Measurements from ENCODE around the gene NF1. TPM values are rescaled to one million over a fixed set of nuclear protein-coding genes. Genes with fewer than 3 reads are reported as not detected.

Gene NF1
- total RNA-seq, 1 experiment from 2014 or later = 35.4 TPM

DNA sequence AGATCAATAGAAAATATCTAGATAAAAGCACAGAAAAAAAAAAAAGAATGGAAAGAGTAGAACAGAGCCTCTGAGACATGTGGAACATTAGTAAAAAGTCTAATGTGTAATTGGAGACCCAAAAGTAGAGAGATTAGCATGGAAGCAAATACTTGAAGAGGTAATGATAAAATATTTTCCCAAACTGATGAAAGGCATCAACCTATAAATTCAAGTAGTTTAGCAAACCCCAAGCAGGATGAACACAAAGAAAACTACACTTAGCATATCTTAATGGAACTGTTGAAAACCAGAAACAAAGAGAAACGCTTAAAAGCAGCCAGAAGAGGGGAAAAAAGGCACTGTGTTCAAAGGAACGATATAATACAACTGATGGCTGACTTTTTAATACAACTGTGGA lies 16.4 kb downstream of the NF1 start (continued):
- TF ChIP-seq, protein P1, sequence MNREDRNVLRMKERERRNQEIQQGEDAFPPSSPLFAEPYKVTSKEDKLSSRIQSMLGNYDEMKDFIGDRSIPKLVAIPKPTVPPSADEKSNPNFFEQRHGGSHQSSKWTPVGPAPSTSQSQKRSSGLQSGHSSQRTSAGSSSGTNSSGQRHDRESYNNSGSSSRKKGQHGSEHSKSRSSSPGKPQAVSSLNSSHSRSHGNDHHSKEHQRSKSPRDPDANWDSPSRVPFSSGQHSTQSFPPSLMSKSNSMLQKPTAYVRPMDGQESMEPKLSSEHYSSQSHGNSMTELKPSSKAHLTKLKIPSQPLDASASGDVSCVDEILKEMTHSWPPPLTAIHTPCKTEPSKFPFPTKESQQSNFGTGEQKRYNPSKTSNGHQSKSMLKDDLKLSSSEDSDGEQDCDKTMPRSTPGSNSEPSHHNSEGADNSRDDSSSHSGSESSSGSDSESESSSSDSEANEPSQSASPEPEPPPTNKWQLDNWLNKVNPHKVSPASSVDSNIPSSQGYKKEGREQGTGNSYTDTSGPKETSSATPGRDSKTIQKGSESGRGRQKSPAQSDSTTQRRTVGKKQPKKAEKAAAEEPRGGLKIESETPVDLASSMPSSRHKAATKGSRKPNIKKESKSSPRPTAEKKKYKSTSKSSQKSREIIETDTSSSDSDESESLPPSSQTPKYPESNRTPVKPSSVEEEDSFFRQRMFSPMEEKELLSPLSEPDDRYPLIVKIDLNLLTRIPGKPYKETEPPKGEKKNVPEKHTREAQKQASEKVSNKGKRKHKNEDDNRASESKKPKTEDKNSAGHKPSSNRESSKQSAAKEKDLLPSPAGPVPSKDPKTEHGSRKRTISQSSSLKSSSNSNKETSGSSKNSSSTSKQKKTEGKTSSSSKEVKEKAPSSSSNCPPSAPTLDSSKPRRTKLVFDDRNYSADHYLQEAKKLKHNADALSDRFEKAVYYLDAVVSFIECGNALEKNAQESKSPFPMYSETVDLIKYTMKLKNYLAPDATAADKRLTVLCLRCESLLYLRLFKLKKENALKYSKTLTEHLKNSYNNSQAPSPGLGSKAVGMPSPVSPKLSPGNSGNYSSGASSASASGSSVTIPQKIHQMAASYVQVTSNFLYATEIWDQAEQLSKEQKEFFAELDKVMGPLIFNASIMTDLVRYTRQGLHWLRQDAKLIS (CRISPR knock-in tag; IDR thresholded peaks at IDR 0.05; ENCODE audit: borderline replicate concordance) = no peak
- TF ChIP-seq, protein P2, sequence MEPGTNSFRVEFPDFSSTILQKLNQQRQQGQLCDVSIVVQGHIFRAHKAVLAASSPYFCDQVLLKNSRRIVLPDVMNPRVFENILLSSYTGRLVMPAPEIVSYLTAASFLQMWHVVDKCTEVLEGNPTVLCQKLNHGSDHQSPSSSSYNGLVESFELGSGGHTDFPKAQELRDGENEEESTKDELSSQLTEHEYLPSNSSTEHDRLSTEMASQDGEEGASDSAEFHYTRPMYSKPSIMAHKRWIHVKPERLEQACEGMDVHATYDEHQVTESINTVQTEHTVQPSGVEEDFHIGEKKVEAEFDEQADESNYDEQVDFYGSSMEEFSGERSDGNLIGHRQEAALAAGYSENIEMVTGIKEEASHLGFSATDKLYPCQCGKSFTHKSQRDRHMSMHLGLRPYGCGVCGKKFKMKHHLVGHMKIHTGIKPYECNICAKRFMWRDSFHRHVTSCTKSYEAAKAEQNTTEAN (CRISPR knock-in tag; IDR thresholded peaks at IDR 0.05) = no peak
- TF ChIP-seq NR3C1 (CRISPR knock-in tag; conservative IDR thresholded peaks at IDR 0.05; ENCODE audit: low read depth) = no peak
- TF ChIP-seq ZNF263 (CRISPR knock-in tag; IDR thresholded peaks at IDR 0.05; ENCODE audit: low read depth) = no peak
- TF ChIP-seq ZNF121 (CRISPR knock-in tag; IDR thresholded peaks at IDR 0.05) = no peak
- no peak for TF ChIP-seq TP53 (CRISPR knock-in tag; IDR thresholded peaks at IDR 0.05)
- TF ChIP-seq SP1 (CRISPR knock-in tag; conservative IDR thresholded peaks at IDR 0.05) = no peak

DNA sequence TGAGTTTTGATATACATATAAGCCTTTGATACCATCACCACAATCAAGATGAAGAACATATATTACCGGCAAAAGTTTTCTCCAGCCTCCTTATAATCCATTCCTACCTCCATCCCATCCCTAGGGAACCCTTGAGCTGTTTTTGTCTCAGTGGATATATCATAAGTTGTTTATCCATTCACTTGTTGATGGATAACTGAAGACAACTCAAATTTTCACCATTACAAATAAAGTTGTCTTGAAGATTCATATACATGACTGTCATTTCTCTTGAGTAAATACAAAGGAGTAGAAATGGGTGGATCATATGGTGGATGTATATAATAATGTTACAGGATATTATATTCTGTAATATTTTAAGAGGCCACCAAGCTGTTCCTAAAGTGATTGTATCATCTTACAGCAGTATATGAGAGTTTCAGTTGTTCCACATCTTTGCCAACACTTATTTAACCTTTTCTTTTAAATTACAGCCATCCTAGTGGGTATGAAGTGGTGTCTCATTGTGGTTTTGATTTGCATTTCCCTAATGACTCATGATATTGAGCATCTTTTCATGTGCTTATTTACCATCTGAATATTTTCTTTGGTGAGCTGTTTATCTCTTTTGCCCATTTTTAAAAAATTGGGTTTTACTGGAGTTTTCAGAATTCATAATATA lies 17.4 kb downstream of the NF1 start:
- H3K27ac Mint-ChIP-seq = no peak overlapping the region
- H3K9me3 Mint-ChIP-seq = no peaks in the 10 kb centered on the region
- H3K4me1 Mint-ChIP-seq = peaks cover 33% of the 10 kb centered on the region
- DNase-seq (ENCODE audit: low spot score) (no peak), ATAC-seq (no peak)
- H3K27me3 Mint-ChIP-seq (ENCODE audit: low read depth) = no peaks in the 10 kb centered on the region
- H3K36me3 Mint-ChIP-seq = peaks cover 2% of the 10 kb centered on the region; the same call in 1 of the 2 replicates
- TF ChIP-seq, protein P3, sequence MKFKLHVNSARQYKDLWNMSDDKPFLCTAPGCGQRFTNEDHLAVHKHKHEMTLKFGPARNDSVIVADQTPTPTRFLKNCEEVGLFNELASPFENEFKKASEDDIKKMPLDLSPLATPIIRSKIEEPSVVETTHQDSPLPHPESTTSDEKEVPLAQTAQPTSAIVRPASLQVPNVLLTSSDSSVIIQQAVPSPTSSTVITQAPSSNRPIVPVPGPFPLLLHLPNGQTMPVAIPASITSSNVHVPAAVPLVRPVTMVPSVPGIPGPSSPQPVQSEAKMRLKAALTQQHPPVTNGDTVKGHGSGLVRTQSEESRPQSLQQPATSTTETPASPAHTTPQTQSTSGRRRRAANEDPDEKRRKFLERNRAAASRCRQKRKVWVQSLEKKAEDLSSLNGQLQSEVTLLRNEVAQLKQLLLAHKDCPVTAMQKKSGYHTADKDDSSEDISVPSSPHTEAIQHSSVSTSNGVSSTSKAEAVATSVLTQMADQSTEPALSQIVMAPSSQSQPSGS (CRISPR knock-in tag; IDR thresholded peaks at IDR 0.05; ENCODE audit: borderline replicate concordance, low read depth) = no peak
- TF ChIP-seq ELF4 (CRISPR knock-in tag; IDR thresholded peaks at IDR 0.05; ENCODE audit: low read depth) (no peak), FOXJ3 (CRISPR knock-in tag; IDR thresholded peaks at IDR 0.05; ENCODE audit: borderline replicate concordance) (no peak), NR3C1 (CRISPR knock-in tag; conservative IDR thresholded peaks at IDR 0.05; ENCODE audit: low read depth) (no peak), ZNF396 (CRISPR knock-in tag; IDR thresholded peaks at IDR 0.05; ENCODE audit: borderline replicate concordance) (no peak), JAZF1 (CRISPR knock-in tag; IDR thresholded peaks at IDR 0.05) (no peak), JUN (CRISPR knock-in tag; IDR thresholded peaks at IDR 0.05) (no peak), ZNF138 (CRISPR knock-in tag; conservative IDR thresholded peaks at IDR 0.05) (no peak), CREM (CRISPR knock-in tag; IDR thresholded peaks at IDR 0.05) (no peak), ZNF416 (CRISPR knock-in tag; IDR thresholded peaks at IDR 0.05) (no peak), MXD4 (CRISPR knock-in tag; IDR thresholded peaks at IDR 0.05; ENCODE audit: borderline replicate concordance) (no peak), TEAD4 (CRISPR knock-in tag; IDR thresholded peaks at IDR 0.05) (no peak), SMAD4 (CRISPR knock-in tag; IDR thresholded peaks at IDR 0.05) (no peak)
- TF ChIP-seq, protein P4, sequence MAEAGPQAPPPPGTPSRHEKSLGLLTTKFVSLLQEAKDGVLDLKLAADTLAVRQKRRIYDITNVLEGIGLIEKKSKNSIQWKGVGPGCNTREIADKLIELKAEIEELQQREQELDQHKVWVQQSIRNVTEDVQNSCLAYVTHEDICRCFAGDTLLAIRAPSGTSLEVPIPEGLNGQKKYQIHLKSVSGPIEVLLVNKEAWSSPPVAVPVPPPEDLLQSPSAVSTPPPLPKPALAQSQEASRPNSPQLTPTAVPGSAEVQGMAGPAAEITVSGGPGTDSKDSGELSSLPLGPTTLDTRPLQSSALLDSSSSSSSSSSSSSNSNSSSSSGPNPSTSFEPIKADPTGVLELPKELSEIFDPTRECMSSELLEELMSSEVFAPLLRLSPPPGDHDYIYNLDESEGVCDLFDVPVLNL (CRISPR knock-in tag; IDR thresholded peaks at IDR 0.05; ENCODE audit: borderline replicate concordance, low read depth) = no peak
- TF ChIP-seq, protein P5, sequence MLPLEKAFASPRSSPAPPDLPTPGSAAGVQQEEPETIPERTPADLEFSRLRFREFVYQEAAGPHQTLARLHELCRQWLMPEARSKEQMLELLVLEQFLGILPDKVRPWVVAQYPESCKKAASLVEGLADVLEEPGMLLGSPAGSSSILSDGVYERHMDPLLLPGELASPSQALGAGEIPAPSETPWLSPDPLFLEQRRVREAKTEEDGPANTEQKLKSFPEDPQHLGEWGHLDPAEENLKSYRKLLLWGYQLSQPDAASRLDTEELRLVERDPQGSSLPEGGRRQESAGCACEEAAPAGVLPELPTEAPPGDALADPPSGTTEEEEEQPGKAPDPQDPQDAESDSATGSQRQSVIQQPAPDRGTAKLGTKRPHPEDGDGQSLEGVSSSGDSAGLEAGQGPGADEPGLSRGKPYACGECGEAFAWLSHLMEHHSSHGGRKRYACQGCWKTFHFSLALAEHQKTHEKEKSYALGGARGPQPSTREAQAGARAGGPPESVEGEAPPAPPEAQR (CRISPR knock-in tag; IDR thresholded peaks at IDR 0.05) = no peak
- TF ChIP-seq, protein P2 (CRISPR knock-in tag; IDR thresholded peaks at IDR 0.05) = no peak
- TF ChIP-seq, protein P6, sequence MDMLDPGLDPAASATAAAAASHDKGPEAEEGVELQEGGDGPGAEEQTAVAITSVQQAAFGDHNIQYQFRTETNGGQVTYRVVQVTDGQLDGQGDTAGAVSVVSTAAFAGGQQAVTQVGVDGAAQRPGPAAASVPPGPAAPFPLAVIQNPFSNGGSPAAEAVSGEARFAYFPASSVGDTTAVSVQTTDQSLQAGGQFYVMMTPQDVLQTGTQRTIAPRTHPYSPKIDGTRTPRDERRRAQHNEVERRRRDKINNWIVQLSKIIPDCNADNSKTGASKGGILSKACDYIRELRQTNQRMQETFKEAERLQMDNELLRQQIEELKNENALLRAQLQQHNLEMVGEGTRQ (CRISPR knock-in tag; IDR thresholded peaks at IDR 0.05) = no peak
- H3K4me3 Mint-ChIP-seq = no peak overlapping the region
- ChIA-PET CTCF (interaction anchor here (1.2 kb wide), 1 partner anchor 50 kb away, joined by 4 read pairs; no protein-coding TSS in a partner anchor), POLR2A (no interaction called here)
